ENCODE measurements around the gene SNX5. TPM values are rescaled to one million over a fixed set of nuclear protein-coding genes. Genes with fewer than 3 reads are reported as not detected.

SNX5 gene
- total and polyA plus RNA-seq, 2 of the 8 experiments (the other 6 are each of a cell fraction or from before 2014, with no cell fraction given): 155 to 194 TPM

DNA sequence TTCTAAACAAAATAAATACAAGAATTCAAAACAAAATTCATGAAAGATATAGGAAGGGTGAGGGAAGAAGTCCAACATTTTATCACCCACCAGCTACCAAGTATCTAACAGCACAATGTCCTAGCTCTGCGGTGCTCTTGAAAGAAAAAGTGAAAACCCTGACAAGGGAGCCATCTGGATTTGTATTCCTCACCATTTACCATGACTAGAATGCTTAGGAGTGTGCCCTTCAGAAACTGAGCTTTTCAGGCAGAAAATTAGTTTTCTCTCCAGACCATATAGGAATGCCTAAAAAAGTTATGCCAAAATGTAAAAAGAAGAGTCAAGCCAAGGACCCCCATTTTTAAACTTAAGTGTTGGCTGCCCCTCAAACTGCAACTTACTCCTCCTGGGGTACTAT is 4.5 kb downstream of the SNX5 start:
- Histone ChIP-seq H4K20me1 (replicated peaks in 1 of 2; ENCODE audit: control insufficient read depth in 1 of 2, insufficient read depth in 2 of 2, low read length in 2 of 2) (peaks cover 49 to 52% of the 10 kb centered on the region in 2 experiments), H2BK12ac (ENCODE audit: low read depth, low read length) (no peak overlapping the region)

More for the DNA sequence above, 4.5 kb downstream of the SNX5 start:
- Histone ChIP-seq H2BK20ac (ENCODE audit: low read length) (no peak overlapping the region), H3K79me2 (ENCODE audit: control insufficient read depth in 1 of 2, insufficient read depth in 2 of 2, low read length in 2 of 2) (peaks cover 92 to 97% of the 10 kb centered on the region in 2 experiments), H3K4ac (replicated peaks; ENCODE audit: insufficient read length, low read depth, low read length) (no peak overlapping the region), H4K91ac (replicated peaks; ENCODE audit: insufficient read length, low read length) (no peak overlapping the region), H3K18ac (ENCODE audit: extremely low read depth, low read length) (no peak overlapping the region), H4K8ac (ENCODE audit: extremely low read depth, insufficient read depth, low read length) (no peak overlapping the region), H3K79me1 (ENCODE audit: low read depth, low read length) (no peaks in the 10 kb centered on the region), H3K9me3 (ENCODE audit: insufficient read depth in 2 of 2, low read depth in 1 of 2, low read length in 1 of 2) (no peaks in the 10 kb centered on the region), H3K56ac (replicated peaks; ENCODE audit: insufficient read length, low read depth, low read length) (no peak overlapping the region), H3K36me3 (ENCODE audit: control insufficient read depth in 2 of 4, insufficient read depth in 4 of 4, low read length in 3 of 4) (peaks cover 0 to 30% (median 0%) of the 10 kb centered on the region in 4 experiments; a peak in 1 of 8 replicates), H3K14ac (ENCODE audit: insufficient read length) (no peak overlapping the region), H3K4me1 (replicated peaks in 1 of 4; ENCODE audit: control insufficient read depth in 3 of 4, insufficient read depth in 4 of 4, low read length in 3 of 4) (peaks cover 2 to 24% (median 17%) of the 10 kb centered on the region in 4 experiments; a peak in 6 of 7 replicates), H3K4me3 (ENCODE audit: extremely low read depth in 1 of 4, insufficient read depth in 2 of 4, low read depth in 3 of 4, low read length in 4 of 4) (peak overlapping the region in 1 of 4 experiments; percentile 94; a peak in 2 of 8 replicates), H2BK15ac (ENCODE audit: low read length) (no peak overlapping the region), H3K4me2 (ENCODE audit: insufficient read depth in 1 of 2, low read depth in 2 of 2, low read length in 2 of 2) (peak overlapping the region; percentile 76 to 98), H3K27me3 (replicated peaks in 1 of 4; ENCODE audit: control insufficient read depth in 3 of 4, extremely low read depth in 1 of 4, insufficient read depth in 3 of 4, low read length in 3 of 4) (no peaks in the 10 kb centered on the region), H3K27ac (ENCODE audit: low read depth, low read length) (no peak overlapping the region), H2BK5ac (ENCODE audit: low read depth, low read length) (no peak overlapping the region), H3K23ac (ENCODE audit: insufficient read length) (no peak overlapping the region), H4K5ac (ENCODE audit: insufficient read length, low read depth, low read length) (no peak overlapping the region), H2BK120ac (replicated peaks; ENCODE audit: low read depth, low read length) (no peak overlapping the region), H3K9ac (replicated peaks in 1 of 4; ENCODE audit: extremely low read depth in 1 of 4, low read depth in 3 of 4, low read length in 3 of 4) (no peak overlapping the region), H2AFZ (ENCODE audit: low read length) (no peak overlapping the region), H3K23me2 (ENCODE audit: low read depth, low read length) (peaks cover 11% of the 10 kb centered on the region), H2AK5ac (ENCODE audit: low read depth, low read length) (no peak overlapping the region)
- FAIRE-seq (no peak), DNase-seq (ENCODE audit: low read depth in 1 of 2, low spot score in 2 of 2) (no peak)
- TF ChIP-seq SIX5 (IDR thresholded peaks at IDR 0.05; ENCODE audit: low read depth, low read length) (no peak), CEBPB (IDR thresholded peaks at IDR 0.05; ENCODE audit: low read depth, low read length) (no peak), GTF2F1 (IDR thresholded peaks at IDR 0.05; ENCODE audit: borderline replicate concordance, low read depth, low read length) (no peak), PHF8 (conservative IDR thresholded peaks at IDR 0.05; ENCODE audit: low read depth, low read length) (no peak), ASH2L (IDR thresholded peaks at IDR 0.05; ENCODE audit: low read length) (no peak), CHD1 (IDR thresholded peaks at IDR 0.05; ENCODE audit: low read depth, low read length) (no peak), JUN (IDR thresholded peaks at IDR 0.05; ENCODE audit: low read depth, low read length) (no peak), NANOG (IDR thresholded peaks at IDR 0.05; ENCODE audit: insufficient read depth, low read depth, low read length, poor library complexity, severe bottlenecking) (no peak), KDM5A (IDR thresholded peaks at IDR 0.05; ENCODE audit: low read length) (no peak), SUZ12 (IDR thresholded peaks at IDR 0.05; ENCODE audit: low read length) (no peak), CHD2 (IDR thresholded peaks at IDR 0.05; ENCODE audit: low read length) (no peak), EGR1 (IDR thresholded peaks at IDR 0.05; ENCODE audit: borderline replicate concordance, low read depth, low read length) (no peak), CREB1 (IDR thresholded peaks at IDR 0.05) (no peak), NRF1 (IDR thresholded peaks at IDR 0.05; ENCODE audit: low read depth, low read length) (no peak)
- TF ChIP-seq, protein P1, sequence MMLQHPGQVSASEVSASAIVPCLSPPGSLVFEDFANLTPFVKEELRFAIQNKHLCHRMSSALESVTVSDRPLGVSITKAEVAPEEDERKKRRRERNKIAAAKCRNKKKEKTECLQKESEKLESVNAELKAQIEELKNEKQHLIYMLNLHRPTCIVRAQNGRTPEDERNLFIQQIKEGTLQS (IDR thresholded peaks at IDR 0.05; ENCODE audit: insufficient read depth, low read depth, low read length): no peak
- ChIA-PET POLR2A (ENCODE audit: partially characterized antibody) (interaction anchor here (0.6 to 20.7 kb wide), 7 partner anchors 9 to 316 kb away, joined by 3 to 424 read pairs (median 9); no protein-coding TSS in a partner anchor), CTCF (ENCODE audit: partially characterized antibody) (interaction anchor here (1.1 kb wide), 1 partner anchor 31 kb away, joined by 4 read pairs; no protein-coding TSS in a partner anchor)
- 95% methylated on average over 1 of the region's 1 CpG; no CpG with 5 or more reads in 1 of the 2 experiments for WGBS, 2 experiments (ENCODE audit: extremely low coverage in 1 of 2, insufficient coverage in 1 of 2, insufficient read length in 1 of 2, insufficient replicate concordance in 2 of 2, low coverage in 1 of 2, low lambda C conversion rate in 2 of 2, missing lambda C conversion rate in 1 of 2)
